Karpas-422 (cell line): ENCODE measurements around the gene SULT6B1. TPM values are rescaled to one million over a fixed set of nuclear protein-coding genes. Genes with fewer than 3 reads are reported as not detected.

Experiments used
- DNase-seq: peaks from one replicate; pipeline ENCODE4 v3.0.0-alpha.2; 2015
- H2AFZ ChIP-seq: fragments of 200-600 bp; sonication (generic); 2 replicates; pipeline ENCODE4 v1.6.1; 2014; ENCODE audit warnings: antibody characterized with exemption, low read length, mixed read lengths
- H3K27ac ChIP-seq: fragments of 200-600 bp; sonication (generic); 2 replicates; pipeline ENCODE4 v1.5.1; 2014; ENCODE audit warnings: mild to moderate bottlenecking, low read length, moderate library complexity
- H3K27me3 ChIP-seq: fragments of 200-600 bp; sonication (generic); 2 replicates; pipeline ENCODE4 v1.6.1; 2014; ENCODE audit warnings: low read length, mixed read lengths
- H3K36me3 ChIP-seq: fragments of 200-600 bp; sonication (generic); 2 replicates; pipeline ENCODE4 v1.6.1; 2014; ENCODE audit warnings: low read length, mixed read lengths; ENCODE audit not compliant: insufficient read depth
- H3K4me1 ChIP-seq: fragments of 200-600 bp; sonication (generic); 2 replicates; pipeline ENCODE4 v1.6.1; 2014; ENCODE audit warnings: mild to moderate bottlenecking, low read length, mixed read lengths
- H3K4me2 ChIP-seq: fragments of 200-600 bp; sonication (generic); 2 replicates; pipeline ENCODE4 v1.6.1; 2014; ENCODE audit warnings: low read length, low read depth, mild to moderate bottlenecking; ENCODE audit not compliant: poor library complexity, severe bottlenecking
- H3K4me3 ChIP-seq: fragments of 200-600 bp; sonication (generic); 2 replicates; pipeline ENCODE4 v1.5.1; 2014; ENCODE audit warnings: mild to moderate bottlenecking, antibody characterized with exemption, low read length, mixed read lengths
- H3K79me2 ChIP-seq: fragments of 200-600 bp; sonication (generic); 2 replicates; pipeline ENCODE4 v1.6.1; 2014; ENCODE audit warnings: mild to moderate bottlenecking, low read length, mixed read lengths
- H3K9ac ChIP-seq: fragments of 200-600 bp; sonication (generic); 2 replicates; pipeline ENCODE4 v1.6.0; 2014; ENCODE audit warnings: low read length
- H3K9me2 ChIP-seq: fragments of 200-600 bp; sonication (generic), shearing (Covaris generic); replicated peaks from 2 replicates; pipeline ENCODE4 v1.6.0; 2014; ENCODE audit warnings: mild to moderate bottlenecking, low read length, moderate library complexity; ENCODE audit not compliant: insufficient read depth
- H3K9me3 ChIP-seq: fragments of 300-700, 200-600 bp; sonication (generic); 2 replicates; pipeline ENCODE4 v1.6.1; 2014; ENCODE audit warnings: low read length, mixed read lengths
- H4K20me1 ChIP-seq: fragments of 200-600 bp; sonication (generic); 2 replicates; pipeline ENCODE4 v1.6.1; 2014; ENCODE audit warnings: mild to moderate bottlenecking, antibody characterized with exemption, low read length, low read depth; ENCODE audit not compliant: insufficient read depth
- total RNA-seq: library from RNA; depleted of rRNA; stranded (reverse); fragments of >200 nt; shearing (Covaris generic); gene quantifications from 2 replicates; pipeline ENCODE4 v1.2.3, GENCODE V29; 2014; ENCODE audit warnings: low replicate concordance

Gene SULT6B1
- total RNA-seq, 1 experiment from 2014 or later = not detected

GRCh38 chr2:37191747-37192146, 3.3 kb upstream of the SULT6B1 start:
- no peaks in the 10 kb centered on the region for H3K9me2 ChIP-seq
- H3K4me2 ChIP-seq = no peak overlapping the region
- H3K4me3 ChIP-seq = no peak overlapping the region
- H3K36me3 ChIP-seq = no peaks in the 10 kb centered on the region
- H3K9me3 ChIP-seq = no peaks in the 10 kb centered on the region
- no peak for DNase-seq
- H4K20me1 ChIP-seq = no peaks in the 10 kb centered on the region
- no peak overlapping the region for H3K9ac ChIP-seq
- peaks cover 6% of the 10 kb centered on the region for H3K4me1 ChIP-seq
- peaks cover 3% of the 10 kb centered on the region for H3K79me2 ChIP-seq
- H3K27ac ChIP-seq = no peak overlapping the region
- no peak overlapping the region for H2AFZ ChIP-seq
- H3K27me3 ChIP-seq = no peaks in the 10 kb centered on the region

GRCh38 chr2:37191253-37191652, 2.8 kb upstream of the SULT6B1 start:
- Histone ChIP-seq H3K9ac (no peak overlapping the region), H3K27ac (no peak overlapping the region), H3K9me2 (no peaks in the 10 kb centered on the region), H3K36me3 (no peaks in the 10 kb centered on the region), H4K20me1 (no peaks in the 10 kb centered on the region), H2AFZ (no peak overlapping the region), H3K9me3 (no peaks in the 10 kb centered on the region), H3K4me2 (no peak overlapping the region), H3K79me2 (no peaks in the 10 kb centered on the region), H3K27me3 (no peaks in the 10 kb centered on the region), H3K4me3 (no peak overlapping the region), H3K4me1 (peaks cover 6% of the 10 kb centered on the region)
- DNase-seq = no peak

DNA sequence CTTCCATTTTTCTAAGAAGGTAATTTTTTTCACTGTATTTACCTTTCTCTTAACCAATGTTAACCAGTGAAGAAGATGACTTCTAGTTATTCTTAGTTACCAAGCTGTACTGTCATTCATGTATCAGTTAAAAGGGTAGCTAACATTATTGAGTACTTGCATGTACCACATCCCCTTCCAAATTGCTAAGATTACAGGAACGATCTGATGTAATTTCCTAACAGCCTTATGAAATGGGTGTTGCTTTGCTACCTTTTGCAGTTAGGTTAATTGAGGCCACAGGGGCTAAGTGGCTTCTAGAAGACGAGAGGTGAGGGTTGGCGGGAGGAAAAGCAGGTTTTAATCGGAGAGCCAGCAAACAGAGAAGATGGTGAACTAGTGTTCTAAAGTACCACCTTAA, 1.8 kb upstream of the SULT6B1 start:
- Histone ChIP-seq H3K27ac (no peak overlapping the region), H3K9me2 (no peaks in the 10 kb centered on the region), H3K79me2 (no peaks in the 10 kb centered on the region), H3K4me3 (no peak overlapping the region), H3K4me2 (no peak overlapping the region), H3K9ac (no peak overlapping the region), H3K4me1 (no peaks in the 10 kb centered on the region), H3K36me3 (no peaks in the 10 kb centered on the region), H4K20me1 (no peaks in the 10 kb centered on the region), H2AFZ (no peak overlapping the region), H3K9me3 (no peaks in the 10 kb centered on the region), H3K27me3 (no peaks in the 10 kb centered on the region)
- DNase-seq = no peak

DNA sequence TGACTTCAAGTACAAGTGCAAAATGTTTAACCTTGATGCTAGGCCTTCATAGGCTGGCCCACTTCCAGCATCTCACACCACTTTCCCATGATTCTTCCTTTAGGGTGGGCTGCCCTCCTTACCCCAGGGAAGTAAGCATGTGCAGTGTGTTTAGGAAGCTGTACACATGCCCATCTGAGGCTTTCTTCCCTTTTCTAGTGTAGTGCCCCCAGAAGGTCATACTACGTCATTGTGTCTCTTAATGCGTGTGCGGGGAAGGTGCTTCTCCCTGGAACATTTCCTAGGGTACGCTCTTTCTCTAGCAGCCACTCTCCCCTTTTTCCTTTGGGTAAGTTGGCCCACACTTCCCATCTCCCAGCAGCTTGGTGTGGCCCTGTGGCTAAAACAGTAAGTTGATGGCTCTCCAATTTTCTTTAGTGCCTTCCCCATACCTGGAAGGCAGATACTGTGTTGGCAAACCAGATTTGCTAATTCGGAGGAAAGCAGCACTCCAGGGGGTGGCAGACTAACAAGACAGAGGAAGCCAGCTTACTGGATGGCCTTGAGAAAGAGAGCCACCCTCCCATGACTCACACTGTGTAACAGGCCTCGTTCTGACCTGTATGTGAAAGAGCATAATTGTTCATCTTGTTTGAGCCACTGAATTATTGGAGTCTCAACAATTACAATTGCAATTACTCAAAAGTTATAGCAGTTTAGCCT, 1.1 kb upstream of the SULT6B1 start:
- no peaks in the 10 kb centered on the region for H3K79me2 ChIP-seq
- H4K20me1 ChIP-seq = no peaks in the 10 kb centered on the region
- H3K36me3 ChIP-seq = no peaks in the 10 kb centered on the region
- H3K9me2 ChIP-seq = no peaks in the 10 kb centered on the region
- no peaks in the 10 kb centered on the region for H3K4me1 ChIP-seq
- H2AFZ ChIP-seq = no peak overlapping the region
- DNase-seq = no peak
- no peak overlapping the region for H3K9ac ChIP-seq
- H3K27ac ChIP-seq = no peak overlapping the region
- H3K9me3 ChIP-seq = no peaks in the 10 kb centered on the region
- no peak overlapping the region for H3K4me2 ChIP-seq
- no peak overlapping the region for H3K4me3 ChIP-seq
- no peaks in the 10 kb centered on the region for H3K27me3 ChIP-seq

GRCh38 chr2:37181726-37182684, 6.5 kb downstream of the SULT6B1 start:
- no peak for DNase-seq
- Histone ChIP-seq H3K9me2 (no peaks in the 10 kb centered on the region), H4K20me1 (no peaks in the 10 kb centered on the region), H3K4me1 (no peaks in the 10 kb centered on the region), H3K27me3 (no peaks in the 10 kb centered on the region), H2AFZ (no peak overlapping the region), H3K4me3 (no peak overlapping the region), H3K36me3 (no peaks in the 10 kb centered on the region), H3K9me3 (no peaks in the 10 kb centered on the region), H3K27ac (no peak overlapping the region), H3K79me2 (no peaks in the 10 kb centered on the region), H3K9ac (no peak overlapping the region), H3K4me2 (no peak overlapping the region)

DNA sequence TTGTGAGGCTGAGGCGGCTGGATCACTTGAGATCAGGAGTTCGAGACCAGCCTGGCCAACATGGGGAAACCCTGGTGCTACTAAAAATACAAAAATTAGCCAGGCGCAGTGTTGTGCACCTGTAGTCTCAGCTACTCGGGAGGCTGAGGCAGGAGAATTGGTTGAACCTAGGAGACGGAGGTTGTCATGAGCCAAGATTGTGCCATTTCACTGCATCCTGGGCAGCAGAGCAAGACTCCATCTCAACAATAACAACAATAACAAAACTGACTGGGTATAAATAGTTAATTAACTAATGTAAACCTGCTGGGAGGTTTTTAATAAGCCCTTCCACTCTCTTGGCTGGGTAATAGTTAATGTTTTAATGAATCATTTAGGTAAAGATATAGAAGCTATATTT, 7.8 kb downstream of the SULT6B1 start:
- no peaks in the 10 kb centered on the region for H3K79me2 ChIP-seq
- H3K4me3 ChIP-seq = no peak overlapping the region
- no peaks in the 10 kb centered on the region for H3K4me1 ChIP-seq
- no peak overlapping the region for H3K27ac ChIP-seq
- no peaks in the 10 kb centered on the region for H3K9me2 ChIP-seq
- H3K4me2 ChIP-seq = no peak overlapping the region
- no peaks in the 10 kb centered on the region for H4K20me1 ChIP-seq
- H3K27me3 ChIP-seq = no peaks in the 10 kb centered on the region
- H3K36me3 ChIP-seq = no peaks in the 10 kb centered on the region
- DNase-seq = no peak
- H3K9ac ChIP-seq = no peak overlapping the region
- no peaks in the 10 kb centered on the region for H3K9me3 ChIP-seq
- H2AFZ ChIP-seq = no peak overlapping the region

- Histone ChIP-seq H3K4me2 (no peak overlapping the region), H3K9ac (no peak overlapping the region), H3K79me2 (no peaks in the 10 kb centered on the region), H3K9me2 (no peaks in the 10 kb centered on the region), H3K27me3 (no peaks in the 10 kb centered on the region), H3K9me3 (no peaks in the 10 kb centered on the region), H2AFZ (no peak overlapping the region), H3K4me3 (no peak overlapping the region), H3K4me1 (no peaks in the 10 kb centered on the region), H4K20me1 (no peaks in the 10 kb centered on the region), H3K36me3 (no peaks in the 10 kb centered on the region), H3K27ac (no peak overlapping the region)
- DNase-seq = peak; percentile 62
Measured at GRCh38 chr2:37180006-37180639, 8.3 kb downstream of the SULT6B1 start.

GRCh38 chr2:37173741-37174140, 14.7 kb downstream of the SULT6B1 start:
- Histone ChIP-seq H3K79me2 (no peaks in the 10 kb centered on the region), H3K4me1 (no peaks in the 10 kb centered on the region), H4K20me1 (no peaks in the 10 kb centered on the region), H3K36me3 (no peaks in the 10 kb centered on the region), H3K4me3 (no peak overlapping the region), H3K27me3 (no peaks in the 10 kb centered on the region), H3K9ac (no peak overlapping the region), H3K4me2 (no peak overlapping the region), H2AFZ (no peak overlapping the region), H3K9me3 (no peaks in the 10 kb centered on the region), H3K9me2 (no peaks in the 10 kb centered on the region), H3K27ac (no peak overlapping the region)
- DNase-seq = no peak
